ENCODE measurements around the gene NADK. TPM values are rescaled to one million over a fixed set of nuclear protein-coding genes. Genes with fewer than 3 reads are reported as not detected.

The NADK gene
- total RNA-seq, 1 experiment from 2014 or later = 124 TPM

DNA sequence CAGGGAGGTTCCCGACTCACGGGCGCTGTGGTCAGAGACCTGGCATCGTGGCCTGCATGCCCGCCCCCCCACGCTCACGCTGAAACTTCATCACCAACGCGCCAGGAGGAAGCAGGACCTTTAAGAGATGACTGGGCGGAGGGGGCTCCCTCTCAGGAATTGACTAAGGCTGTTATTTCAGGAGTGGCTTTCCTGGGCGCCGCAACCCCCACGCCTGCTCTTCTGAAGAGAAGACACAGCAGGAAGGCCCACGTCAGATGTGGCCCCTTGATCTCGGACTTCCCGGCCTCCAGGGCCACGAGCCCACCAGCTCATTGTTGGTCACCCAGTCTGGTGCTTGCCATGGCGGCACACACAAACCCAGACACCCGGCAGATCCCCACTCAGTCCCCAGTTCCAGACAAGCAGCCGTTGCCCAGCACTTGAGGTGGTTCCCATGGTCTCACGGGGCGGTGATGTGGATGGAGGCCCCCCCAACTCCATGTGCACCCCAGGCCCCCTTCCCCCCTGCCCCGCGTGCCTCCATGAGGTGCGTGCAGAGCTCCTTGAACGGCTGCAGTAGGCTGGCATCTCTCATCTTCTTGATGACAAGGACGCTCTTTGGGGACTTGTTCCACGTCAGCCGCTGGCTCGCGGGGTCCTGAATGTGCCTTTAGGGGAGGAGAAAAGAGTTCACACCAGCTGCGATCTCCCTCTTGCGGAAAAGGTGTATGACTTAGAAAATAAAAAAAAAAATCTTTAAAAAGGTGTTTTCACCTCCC, 21.4 kb downstream of the NADK start (continued):
- TF ChIP-seq, protein P1, sequence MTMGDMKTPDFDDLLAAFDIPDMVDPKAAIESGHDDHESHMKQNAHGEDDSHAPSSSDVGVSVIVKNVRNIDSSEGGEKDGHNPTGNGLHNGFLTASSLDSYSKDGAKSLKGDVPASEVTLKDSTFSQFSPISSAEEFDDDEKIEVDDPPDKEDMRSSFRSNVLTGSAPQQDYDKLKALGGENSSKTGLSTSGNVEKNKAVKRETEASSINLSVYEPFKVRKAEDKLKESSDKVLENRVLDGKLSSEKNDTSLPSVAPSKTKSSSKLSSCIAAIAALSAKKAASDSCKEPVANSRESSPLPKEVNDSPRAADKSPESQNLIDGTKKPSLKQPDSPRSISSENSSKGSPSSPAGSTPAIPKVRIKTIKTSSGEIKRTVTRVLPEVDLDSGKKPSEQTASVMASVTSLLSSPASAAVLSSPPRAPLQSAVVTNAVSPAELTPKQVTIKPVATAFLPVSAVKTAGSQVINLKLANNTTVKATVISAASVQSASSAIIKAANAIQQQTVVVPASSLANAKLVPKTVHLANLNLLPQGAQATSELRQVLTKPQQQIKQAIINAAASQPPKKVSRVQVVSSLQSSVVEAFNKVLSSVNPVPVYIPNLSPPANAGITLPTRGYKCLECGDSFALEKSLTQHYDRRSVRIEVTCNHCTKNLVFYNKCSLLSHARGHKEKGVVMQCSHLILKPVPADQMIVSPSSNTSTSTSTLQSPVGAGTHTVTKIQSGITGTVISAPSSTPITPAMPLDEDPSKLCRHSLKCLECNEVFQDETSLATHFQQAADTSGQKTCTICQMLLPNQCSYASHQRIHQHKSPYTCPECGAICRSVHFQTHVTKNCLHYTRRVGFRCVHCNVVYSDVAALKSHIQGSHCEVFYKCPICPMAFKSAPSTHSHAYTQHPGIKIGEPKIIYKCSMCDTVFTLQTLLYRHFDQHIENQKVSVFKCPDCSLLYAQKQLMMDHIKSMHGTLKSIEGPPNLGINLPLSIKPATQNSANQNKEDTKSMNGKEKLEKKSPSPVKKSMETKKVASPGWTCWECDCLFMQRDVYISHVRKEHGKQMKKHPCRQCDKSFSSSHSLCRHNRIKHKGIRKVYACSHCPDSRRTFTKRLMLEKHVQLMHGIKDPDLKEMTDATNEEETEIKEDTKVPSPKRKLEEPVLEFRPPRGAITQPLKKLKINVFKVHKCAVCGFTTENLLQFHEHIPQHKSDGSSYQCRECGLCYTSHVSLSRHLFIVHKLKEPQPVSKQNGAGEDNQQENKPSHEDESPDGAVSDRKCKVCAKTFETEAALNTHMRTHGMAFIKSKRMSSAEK (CRISPR knock-in tag; IDR thresholded peaks at IDR 0.05; ENCODE audit: borderline replicate concordance) = no peak
- TF ChIP-seq MXD4 (CRISPR knock-in tag; IDR thresholded peaks at IDR 0.05; ENCODE audit: borderline replicate concordance) = no peak
- TF ChIP-seq, protein P2, sequence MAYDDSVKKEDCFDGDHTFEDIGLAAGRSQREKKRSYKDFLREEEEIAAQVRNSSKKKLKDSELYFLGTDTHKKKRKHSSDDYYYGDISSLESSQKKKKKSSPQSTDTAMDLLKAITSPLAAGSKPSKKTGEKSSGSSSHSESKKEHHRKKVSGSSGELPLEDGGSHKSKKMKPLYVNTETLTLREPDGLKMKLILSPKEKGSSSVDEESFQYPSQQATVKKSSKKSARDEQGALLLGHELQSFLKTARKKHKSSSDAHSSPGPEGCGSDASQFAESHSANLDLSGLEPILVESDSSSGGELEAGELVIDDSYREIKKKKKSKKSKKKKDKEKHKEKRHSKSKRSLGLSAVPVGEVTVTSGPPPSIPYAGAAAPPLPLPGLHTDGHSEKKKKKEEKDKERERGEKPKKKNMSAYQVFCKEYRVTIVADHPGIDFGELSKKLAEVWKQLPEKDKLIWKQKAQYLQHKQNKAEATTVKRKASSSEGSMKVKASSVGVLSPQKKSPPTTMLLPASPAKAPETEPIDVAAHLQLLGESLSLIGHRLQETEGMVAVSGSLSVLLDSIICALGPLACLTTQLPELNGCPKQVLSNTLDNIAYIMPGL (CRISPR knock-in tag; IDR thresholded peaks at IDR 0.05) = no peak

DNA sequence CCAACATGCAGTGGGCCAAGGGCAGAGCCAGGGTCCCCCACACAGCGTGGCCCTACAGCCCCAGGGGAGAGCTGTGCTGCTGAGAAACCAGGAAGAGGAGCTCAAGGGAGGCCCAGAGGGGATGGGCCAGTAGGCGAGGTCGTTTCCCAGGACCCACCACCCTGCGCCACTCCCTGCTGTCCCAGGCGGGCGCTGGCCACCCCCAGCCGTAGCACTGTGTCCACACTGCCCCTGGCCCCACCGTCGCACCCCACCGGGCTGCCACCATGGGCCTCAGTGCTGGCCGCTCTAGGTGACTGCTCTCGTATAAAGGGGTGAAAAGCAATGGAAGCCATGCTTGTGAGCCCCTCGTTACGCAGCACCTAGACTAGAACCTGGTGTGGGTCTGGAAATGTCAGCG, 22.4 kb downstream of the NADK start:
- peaks cover 36% of the 10 kb centered on the region for H3K36me3 Mint-ChIP-seq
- POLR2A ChIA-PET = no interaction called here
- H3K27me3 Mint-ChIP-seq (ENCODE audit: low read depth) = no peaks in the 10 kb centered on the region
- H3K4me3 Mint-ChIP-seq = no peak overlapping the region
- DNase-seq (ENCODE audit: low spot score) (no peak), ATAC-seq (no peak)
- H3K4me1 Mint-ChIP-seq = no peaks in the 10 kb centered on the region
- H3K27ac Mint-ChIP-seq = no peak overlapping the region
- CTCF ChIA-PET = no interaction called here
- H3K9me3 Mint-ChIP-seq = no peaks in the 10 kb centered on the region
- TF ChIP-seq, protein P3, sequence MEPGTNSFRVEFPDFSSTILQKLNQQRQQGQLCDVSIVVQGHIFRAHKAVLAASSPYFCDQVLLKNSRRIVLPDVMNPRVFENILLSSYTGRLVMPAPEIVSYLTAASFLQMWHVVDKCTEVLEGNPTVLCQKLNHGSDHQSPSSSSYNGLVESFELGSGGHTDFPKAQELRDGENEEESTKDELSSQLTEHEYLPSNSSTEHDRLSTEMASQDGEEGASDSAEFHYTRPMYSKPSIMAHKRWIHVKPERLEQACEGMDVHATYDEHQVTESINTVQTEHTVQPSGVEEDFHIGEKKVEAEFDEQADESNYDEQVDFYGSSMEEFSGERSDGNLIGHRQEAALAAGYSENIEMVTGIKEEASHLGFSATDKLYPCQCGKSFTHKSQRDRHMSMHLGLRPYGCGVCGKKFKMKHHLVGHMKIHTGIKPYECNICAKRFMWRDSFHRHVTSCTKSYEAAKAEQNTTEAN (CRISPR knock-in tag; IDR thresholded peaks at IDR 0.05) = no peak
- TF ChIP-seq, protein P4, sequence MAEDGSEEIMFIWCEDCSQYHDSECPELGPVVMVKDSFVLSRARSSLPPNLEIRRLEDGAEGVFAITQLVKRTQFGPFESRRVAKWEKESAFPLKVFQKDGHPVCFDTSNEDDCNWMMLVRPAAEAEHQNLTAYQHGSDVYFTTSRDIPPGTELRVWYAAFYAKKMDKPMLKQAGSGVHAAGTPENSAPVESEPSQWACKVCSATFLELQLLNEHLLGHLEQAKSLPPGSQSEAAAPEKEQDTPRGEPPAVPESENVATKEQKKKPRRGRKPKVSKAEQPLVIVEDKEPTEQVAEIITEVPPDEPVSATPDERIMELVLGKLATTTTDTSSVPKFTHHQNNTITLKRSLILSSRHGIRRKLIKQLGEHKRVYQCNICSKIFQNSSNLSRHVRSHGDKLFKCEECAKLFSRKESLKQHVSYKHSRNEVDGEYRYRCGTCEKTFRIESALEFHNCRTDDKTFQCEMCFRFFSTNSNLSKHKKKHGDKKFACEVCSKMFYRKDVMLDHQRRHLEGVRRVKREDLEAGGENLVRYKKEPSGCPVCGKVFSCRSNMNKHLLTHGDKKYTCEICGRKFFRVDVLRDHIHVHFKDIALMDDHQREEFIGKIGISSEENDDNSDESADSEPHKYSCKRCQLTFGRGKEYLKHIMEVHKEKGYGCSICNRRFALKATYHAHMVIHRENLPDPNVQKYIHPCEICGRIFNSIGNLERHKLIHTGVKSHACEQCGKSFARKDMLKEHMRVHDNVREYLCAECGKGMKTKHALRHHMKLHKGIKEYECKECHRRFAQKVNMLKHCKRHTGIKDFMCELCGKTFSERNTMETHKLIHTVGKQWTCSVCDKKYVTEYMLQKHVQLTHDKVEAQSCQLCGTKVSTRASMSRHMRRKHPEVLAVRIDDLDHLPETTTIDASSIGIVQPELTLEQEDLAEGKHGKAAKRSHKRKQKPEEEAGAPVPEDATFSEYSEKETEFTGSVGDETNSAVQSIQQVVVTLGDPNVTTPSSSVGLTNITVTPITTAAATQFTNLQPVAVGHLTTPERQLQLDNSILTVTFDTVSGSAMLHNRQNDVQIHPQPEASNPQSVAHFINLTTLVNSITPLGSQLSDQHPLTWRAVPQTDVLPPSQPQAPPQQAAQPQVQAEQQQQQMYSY (CRISPR knock-in tag; IDR thresholded peaks at IDR 0.05) = no peak
- TF ChIP-seq NFYB (CRISPR knock-in tag; conservative IDR thresholded peaks at IDR 0.05; ENCODE audit: low read depth) = no peak
- no peak for TF ChIP-seq ZNF423 (CRISPR knock-in tag; IDR thresholded peaks at IDR 0.05)
- TF ChIP-seq ZNF219 (CRISPR knock-in tag; IDR thresholded peaks at IDR 0.05; ENCODE audit: borderline replicate concordance) = no peak
- TF ChIP-seq FOXK1 (CRISPR knock-in tag; IDR thresholded peaks at IDR 0.05) = no peak
- TF ChIP-seq ATF1 (CRISPR knock-in tag; IDR thresholded peaks at IDR 0.05) = no peak
- TF ChIP-seq ZNF232 (CRISPR knock-in tag; IDR thresholded peaks at IDR 0.05) = no peak
- TF ChIP-seq, protein P2 (CRISPR knock-in tag; IDR thresholded peaks at IDR 0.05) = no peak
- no peak for TF ChIP-seq GRHL2 (CRISPR knock-in tag; IDR thresholded peaks at IDR 0.05; ENCODE audit: insufficient replicate concordance, severe bottlenecking)
- TF ChIP-seq, protein P5, sequence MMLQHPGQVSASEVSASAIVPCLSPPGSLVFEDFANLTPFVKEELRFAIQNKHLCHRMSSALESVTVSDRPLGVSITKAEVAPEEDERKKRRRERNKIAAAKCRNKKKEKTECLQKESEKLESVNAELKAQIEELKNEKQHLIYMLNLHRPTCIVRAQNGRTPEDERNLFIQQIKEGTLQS (CRISPR knock-in tag; conservative IDR thresholded peaks at IDR 0.05) = no peak
- no peak for TF ChIP-seq ELF4 (CRISPR knock-in tag; IDR thresholded peaks at IDR 0.05; ENCODE audit: low read depth)
- no peak for TF ChIP-seq RELA (CRISPR knock-in tag; IDR thresholded peaks at IDR 0.05; ENCODE audit: borderline replicate concordance)
- TF ChIP-seq, protein P6, sequence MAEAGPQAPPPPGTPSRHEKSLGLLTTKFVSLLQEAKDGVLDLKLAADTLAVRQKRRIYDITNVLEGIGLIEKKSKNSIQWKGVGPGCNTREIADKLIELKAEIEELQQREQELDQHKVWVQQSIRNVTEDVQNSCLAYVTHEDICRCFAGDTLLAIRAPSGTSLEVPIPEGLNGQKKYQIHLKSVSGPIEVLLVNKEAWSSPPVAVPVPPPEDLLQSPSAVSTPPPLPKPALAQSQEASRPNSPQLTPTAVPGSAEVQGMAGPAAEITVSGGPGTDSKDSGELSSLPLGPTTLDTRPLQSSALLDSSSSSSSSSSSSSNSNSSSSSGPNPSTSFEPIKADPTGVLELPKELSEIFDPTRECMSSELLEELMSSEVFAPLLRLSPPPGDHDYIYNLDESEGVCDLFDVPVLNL (CRISPR knock-in tag; IDR thresholded peaks at IDR 0.05; ENCODE audit: borderline replicate concordance, low read depth) = no peak
- TF ChIP-seq, protein P7, sequence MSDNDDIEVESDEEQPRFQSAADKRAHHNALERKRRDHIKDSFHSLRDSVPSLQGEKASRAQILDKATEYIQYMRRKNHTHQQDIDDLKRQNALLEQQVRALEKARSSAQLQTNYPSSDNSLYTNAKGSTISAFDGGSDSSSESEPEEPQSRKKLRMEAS (CRISPR knock-in tag; IDR thresholded peaks at IDR 0.05) = no peak
- no peak for TF ChIP-seq JUN (CRISPR knock-in tag; IDR thresholded peaks at IDR 0.05)
